Esophagus squamous epithelium (tissue), 4 donors: ENCODE results near the gene CACNB2.

Source experiments
- CTCF ChIP-seq, 6 experiments: fragments of 450-650 bp in 4 of 6; fragments of 200-600 bp in 2 of 6; sonication (generic) in 2 of 6; IDR thresholded peaks; one replicate each; pipeline ENCODE4 v1.5.1; 2016 to 2019; ENCODE audit warnings: antibody characterized with exemption in 6 of 6, mild to moderate bottlenecking in 4 of 6, moderate library complexity in 4 of 6
- POLR2A ChIP-seq, 4 donors: fragments of 450-650 bp; IDR thresholded peaks; one replicate each; pipeline ENCODE4 v1.6.1; 2017; ENCODE audit warnings: antibody characterized with exemption in 4 of 4, mild to moderate bottlenecking in 4 of 4, moderate library complexity in 3 of 4

- no peak for TF ChIP-seq CTCF (IDR thresholded peaks at IDR 0.05)
- no peak for TF ChIP-seq POLR2A (IDR thresholded peaks at IDR 0.05)
These were observed 296.7 kb downstream of the CACNB2 start for GRCh38 chr10:18436902-18437301.
